Astrocyte (in vitro differentiated cells and primary cell): ENCODE data around the gene NHLH1.

Experiments
- EZH2 ChIP-seq: IDR thresholded peaks from 2 replicates; pipeline ENCODE4 v1.6.1; 2012; ENCODE audit warnings: mild to moderate bottlenecking, low read length, inconsistent platforms; ENCODE audit not compliant: insufficient read depth
- TF ChIP-seq, protein P1 (sequence below): IDR thresholded peaks from 2 replicates; pipeline ENCODE4 v1.5.1; 2011; ENCODE audit warnings: low read depth, mild to moderate bottlenecking, inconsistent platforms, low read length, moderate library complexity; ENCODE audit not compliant: insufficient read depth

GRCh38 chr1:160373696-160374095 lies 6.8 kb downstream of the NHLH1 start:
- TF ChIP-seq EZH2, result no peak
- TF ChIP-seq, protein P1, sequence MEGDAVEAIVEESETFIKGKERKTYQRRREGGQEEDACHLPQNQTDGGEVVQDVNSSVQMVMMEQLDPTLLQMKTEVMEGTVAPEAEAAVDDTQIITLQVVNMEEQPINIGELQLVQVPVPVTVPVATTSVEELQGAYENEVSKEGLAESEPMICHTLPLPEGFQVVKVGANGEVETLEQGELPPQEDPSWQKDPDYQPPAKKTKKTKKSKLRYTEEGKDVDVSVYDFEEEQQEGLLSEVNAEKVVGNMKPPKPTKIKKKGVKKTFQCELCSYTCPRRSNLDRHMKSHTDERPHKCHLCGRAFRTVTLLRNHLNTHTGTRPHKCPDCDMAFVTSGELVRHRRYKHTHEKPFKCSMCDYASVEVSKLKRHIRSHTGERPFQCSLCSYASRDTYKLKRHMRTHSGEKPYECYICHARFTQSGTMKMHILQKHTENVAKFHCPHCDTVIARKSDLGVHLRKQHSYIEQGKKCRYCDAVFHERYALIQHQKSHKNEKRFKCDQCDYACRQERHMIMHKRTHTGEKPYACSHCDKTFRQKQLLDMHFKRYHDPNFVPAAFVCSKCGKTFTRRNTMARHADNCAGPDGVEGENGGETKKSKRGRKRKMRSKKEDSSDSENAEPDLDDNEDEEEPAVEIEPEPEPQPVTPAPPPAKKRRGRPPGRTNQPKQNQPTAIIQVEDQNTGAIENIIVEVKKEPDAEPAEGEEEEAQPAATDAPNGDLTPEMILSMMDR, result no peak
